GM10248 (cell line): ENCODE results near the gene ALDOC.

Experiments
- CTCF ChIA-PET: fragments of 300-600 bp; sonication (Branson Sonifier 250); formaldehyde crosslinking; extraction: SDS; loops from one replicate; lab custom pipeline; 2021; ENCODE audit warnings: antibody characterized with exemption; lab: Yijun Ruan, JAX
- POLR2A ChIA-PET: fragments of 350-650 bp; sonication (Branson Sonifier 250); formaldehyde crosslinking; extraction: SDS; loops from one replicate; lab custom pipeline; 2020; ENCODE audit warnings: antibody characterized with exemption; lab: Yijun Ruan, JAX
- DNase-seq: peaks from one replicate; pipeline ENCODE4 v3.0.0; 2012; ENCODE audit errors: extremely low spot score
- CTCF ChIP-seq: IDR thresholded peaks from 2 replicates; pipeline ENCODE4 v1.5.1; 2012; ENCODE audit warnings: mild to moderate bottlenecking, low read depth; ENCODE audit errors: extremely low read depth, missing control alignments, control extremely low read depth

Gene ALDOC

GRCh38 chr17:28573521-28573920 is 3.2 kb downstream of the ALDOC start:
- DNase-seq = no peak
- TF ChIP-seq CTCF = no peak
- POLR2A ChIA-PET = no interaction called here
- CTCF ChIA-PET = interaction anchor here (0.8 to 1.3 kb wide), 2 partner anchors 11 to 23 kb away, joined by 3 to 4 read pairs; no protein-coding TSS in a partner anchor

- no peak for DNase-seq
- ChIA-PET POLR2A (interaction anchor here (0.6 kb wide), 1 partner anchor 181 kb away, joined by 3 read pairs; no protein-coding TSS in a partner anchor), CTCF (interaction anchor here (0.8 to 3.8 kb wide), 4 partner anchors 11 to 26 kb away, joined by 3 to 18 read pairs (median 6); no protein-coding TSS in a partner anchor)
- TF ChIP-seq CTCF = no peak
Measured at GRCh38 chr17:28573040-28573380, 3.7 kb downstream of the ALDOC start.

GRCh38 chr17:28572259-28573039 is 4.2 kb downstream of the ALDOC start:
- CTCF ChIA-PET = interaction anchor here (0.8 to 3.8 kb wide), 9 partner anchors 10 to 155 kb away, joined by 3 to 18 read pairs (median 4); partner anchors contain the start of gene UNC119
- no peak for TF ChIP-seq CTCF
- no peak for DNase-seq
- POLR2A ChIA-PET = interaction anchor here (0.6 to 1.4 kb wide), 2 partner anchors 27 to 181 kb away, joined by 3 to 4 read pairs; no protein-coding TSS in a partner anchor

GRCh38 chr17:28571361-28572122 is 5.2 kb downstream of the ALDOC start, which contains the start of gene PIGS:
TSS of gene PIGS (minus strand) at chr17:28571524. CDS start at chr17:28571496, 28 bp downstream.
- POLR2A ChIA-PET = interaction anchor here (0.7 to 1.4 kb wide), 6 partner anchors 16 to 28 kb away, joined by 3 to 4 read pairs (median 3); no protein-coding TSS in a partner anchor
- TF ChIP-seq CTCF = no peak
- DNase-seq = peak; percentile 96
- CTCF ChIA-PET = interaction anchor here (0.6 to 3.8 kb wide), 13 partner anchors 9 to 172 kb away, joined by 3 to 18 read pairs (median 4); partner anchors contain the start of gene UNC119

- CTCF ChIA-PET = interaction anchor here (0.9 to 3.8 kb wide), 14 partner anchors 10 to 171 kb away, joined by 3 to 18 read pairs (median 4); partner anchors contain the start of gene UNC119
- POLR2A ChIA-PET = interaction anchor here (0.9 to 1.4 kb wide), 5 partner anchors 20 to 29 kb away, joined by 3 to 4 read pairs (median 3); no protein-coding TSS in a partner anchor
- peak; percentile 50 for DNase-seq
- no peak for TF ChIP-seq CTCF
Measured at GRCh38 chr17:28570716-28571360, 5.9 kb downstream of the ALDOC start.
